ENCODE measurements around the gene AUTS2. TPM values are rescaled to one million over a fixed set of nuclear protein-coding genes. Genes with fewer than 3 reads are reported as not detected.
A peak's percentile ranks its signal among the peaks of the same experiment; 100 is the strongest.

AUTS2 gene
- total RNA-seq, 1 experiment from 2014 or later = 50.0 TPM

DNA sequence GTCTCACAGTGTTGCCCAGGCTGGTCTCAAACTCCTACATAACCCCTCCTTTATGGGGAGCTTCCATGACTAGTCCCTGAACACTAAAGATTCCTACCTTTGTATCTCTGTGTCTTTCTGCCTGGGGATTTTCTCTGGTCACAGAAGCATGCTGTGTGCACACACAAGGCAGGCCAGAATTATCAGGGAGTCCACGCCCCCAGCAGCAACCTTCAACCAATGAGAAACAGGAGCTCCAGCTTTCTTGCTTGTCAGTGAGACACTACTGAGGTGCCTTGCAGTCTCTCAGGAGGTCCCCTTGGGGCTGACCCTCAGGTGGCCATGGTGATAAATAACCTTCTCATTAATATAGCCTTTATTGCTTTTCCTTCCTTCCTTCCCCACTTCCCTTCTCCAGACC lies 45.1 kb upstream of the AUTS2 start (continued):
- TF ChIP-seq, protein P1, sequence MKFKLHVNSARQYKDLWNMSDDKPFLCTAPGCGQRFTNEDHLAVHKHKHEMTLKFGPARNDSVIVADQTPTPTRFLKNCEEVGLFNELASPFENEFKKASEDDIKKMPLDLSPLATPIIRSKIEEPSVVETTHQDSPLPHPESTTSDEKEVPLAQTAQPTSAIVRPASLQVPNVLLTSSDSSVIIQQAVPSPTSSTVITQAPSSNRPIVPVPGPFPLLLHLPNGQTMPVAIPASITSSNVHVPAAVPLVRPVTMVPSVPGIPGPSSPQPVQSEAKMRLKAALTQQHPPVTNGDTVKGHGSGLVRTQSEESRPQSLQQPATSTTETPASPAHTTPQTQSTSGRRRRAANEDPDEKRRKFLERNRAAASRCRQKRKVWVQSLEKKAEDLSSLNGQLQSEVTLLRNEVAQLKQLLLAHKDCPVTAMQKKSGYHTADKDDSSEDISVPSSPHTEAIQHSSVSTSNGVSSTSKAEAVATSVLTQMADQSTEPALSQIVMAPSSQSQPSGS (CRISPR knock-in tag; IDR thresholded peaks at IDR 0.05; ENCODE audit: borderline replicate concordance, low read depth) = no peak
- TF ChIP-seq ZNF317 (CRISPR knock-in tag; IDR thresholded peaks at IDR 0.05; ENCODE audit: borderline replicate concordance, low read depth) = no peak
- TF ChIP-seq ZNF138 (CRISPR knock-in tag; conservative IDR thresholded peaks at IDR 0.05) = no peak
- TF ChIP-seq RELA (CRISPR knock-in tag; IDR thresholded peaks at IDR 0.05; ENCODE audit: borderline replicate concordance) = no peak
- no peak for TF ChIP-seq SP1 (CRISPR knock-in tag; conservative IDR thresholded peaks at IDR 0.05)
- TF ChIP-seq ZNF232 (CRISPR knock-in tag; IDR thresholded peaks at IDR 0.05) = no peak

DNA sequence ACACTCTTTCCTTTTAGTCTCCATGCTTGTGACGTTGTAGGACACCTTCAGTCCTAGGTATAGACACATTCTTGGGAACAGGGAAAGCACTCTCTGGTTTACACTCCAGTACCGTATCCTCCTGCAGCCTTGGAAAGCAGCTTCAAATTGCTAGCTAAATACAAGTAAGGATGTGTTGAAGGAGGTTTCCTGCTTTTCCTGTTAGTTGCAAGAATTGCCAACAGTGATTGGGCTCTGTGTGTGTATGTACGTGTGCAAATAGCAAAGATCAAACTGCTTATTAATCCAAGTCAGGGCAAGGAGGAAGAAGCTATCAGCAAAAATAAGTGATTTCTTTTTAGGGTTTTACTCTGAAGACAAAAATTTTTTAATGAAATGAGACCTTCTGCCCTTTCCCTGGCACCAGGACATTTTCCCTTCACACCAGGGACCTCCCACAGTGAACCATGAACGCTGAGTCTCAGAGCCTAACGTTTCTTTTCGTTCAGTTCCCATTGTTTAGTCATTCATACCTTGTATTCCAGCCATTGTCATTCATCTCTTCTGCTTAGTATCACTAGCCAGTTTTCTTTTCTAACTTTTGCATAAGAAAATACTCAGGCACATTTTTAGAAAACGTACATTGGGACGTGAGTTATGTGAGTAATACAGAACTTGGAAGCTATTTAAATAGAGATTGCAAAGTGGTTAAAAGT lies 36.9 kb upstream of the AUTS2 start:
- H3K9me3 Mint-ChIP-seq = no peaks in the 10 kb centered on the region
- ATAC-seq (no peak), DNase-seq (ENCODE audit: low spot score) (no peak)
- no peaks in the 10 kb centered on the region for H3K36me3 Mint-ChIP-seq
- H3K27me3 Mint-ChIP-seq (ENCODE audit: low read depth) = peaks cover 6% of the 10 kb centered on the region; the same call in 1 of the 2 replicates
- peak overlapping the region; percentile 28; the same call in 1 of the 2 replicates for H3K27ac Mint-ChIP-seq
- H3K4me3 Mint-ChIP-seq = no peak overlapping the region
- ChIA-PET POLR2A (no interaction called here), CTCF (interaction anchor here (0.6 kb wide), 1 partner anchor 370 kb away, joined by 3 read pairs; no protein-coding TSS in a partner anchor)
- H3K4me1 Mint-ChIP-seq = peaks cover 8% of the 10 kb centered on the region
- TF ChIP-seq ZNF121 (CRISPR knock-in tag; IDR thresholded peaks at IDR 0.05) (no peak), ZNF416 (CRISPR knock-in tag; IDR thresholded peaks at IDR 0.05) (no peak), GABPB1 (CRISPR knock-in tag; IDR thresholded peaks at IDR 0.05) (no peak), TEAD1 (CRISPR knock-in tag; IDR thresholded peaks at IDR 0.05) (no peak), FOXP1 (CRISPR knock-in tag; IDR thresholded peaks at IDR 0.05; ENCODE audit: borderline replicate concordance) (no peak), SOX15 (CRISPR knock-in tag; IDR thresholded peaks at IDR 0.05) (no peak)
- TF ChIP-seq, protein P2, sequence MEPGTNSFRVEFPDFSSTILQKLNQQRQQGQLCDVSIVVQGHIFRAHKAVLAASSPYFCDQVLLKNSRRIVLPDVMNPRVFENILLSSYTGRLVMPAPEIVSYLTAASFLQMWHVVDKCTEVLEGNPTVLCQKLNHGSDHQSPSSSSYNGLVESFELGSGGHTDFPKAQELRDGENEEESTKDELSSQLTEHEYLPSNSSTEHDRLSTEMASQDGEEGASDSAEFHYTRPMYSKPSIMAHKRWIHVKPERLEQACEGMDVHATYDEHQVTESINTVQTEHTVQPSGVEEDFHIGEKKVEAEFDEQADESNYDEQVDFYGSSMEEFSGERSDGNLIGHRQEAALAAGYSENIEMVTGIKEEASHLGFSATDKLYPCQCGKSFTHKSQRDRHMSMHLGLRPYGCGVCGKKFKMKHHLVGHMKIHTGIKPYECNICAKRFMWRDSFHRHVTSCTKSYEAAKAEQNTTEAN (CRISPR knock-in tag; IDR thresholded peaks at IDR 0.05) = no peak

DNA sequence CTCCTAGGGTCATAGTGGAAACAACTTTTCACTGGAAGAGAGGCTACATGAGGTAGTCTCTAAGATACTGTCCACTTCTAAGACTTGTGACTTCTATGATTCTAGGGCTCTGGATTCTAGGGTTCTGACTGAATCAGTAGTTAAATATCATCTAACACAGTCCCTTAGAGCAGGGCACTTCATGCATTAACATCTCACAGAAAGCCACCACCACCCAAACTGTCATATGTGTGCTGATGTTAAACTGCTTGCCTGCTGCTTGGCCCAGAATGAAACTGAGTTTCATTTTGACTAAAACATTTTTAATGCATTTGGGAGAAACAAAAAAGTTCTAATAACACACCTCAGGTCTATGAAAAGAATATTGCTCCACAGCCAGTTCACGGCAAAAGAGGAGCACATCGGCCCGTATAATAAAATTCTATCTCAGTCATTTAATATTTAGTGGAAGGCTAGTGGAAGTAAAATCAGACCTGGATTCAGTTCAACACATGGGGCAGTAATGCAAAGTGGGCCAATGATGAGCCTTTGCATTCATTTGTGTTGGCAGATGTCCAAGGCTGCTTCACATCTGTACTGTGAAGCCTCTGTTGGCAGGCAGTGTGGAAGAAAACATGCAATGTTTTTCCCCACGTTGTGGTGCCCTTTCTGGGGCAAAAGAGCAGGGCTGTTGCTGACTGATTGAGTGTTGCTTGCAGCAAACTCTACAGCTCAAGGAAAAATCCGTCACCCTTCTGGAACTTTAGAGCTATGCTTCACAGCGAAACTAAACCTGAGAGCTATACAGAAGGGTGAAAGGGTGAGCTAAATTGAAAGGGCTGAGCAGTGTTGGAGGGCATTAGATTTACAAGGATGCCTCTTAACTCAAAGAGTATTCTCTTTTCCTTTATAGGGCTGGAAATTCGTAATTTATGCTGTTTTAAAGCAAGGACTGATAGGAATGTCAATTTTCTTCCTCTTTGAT lies 33.5 kb upstream of the AUTS2 start:
- no peaks in the 10 kb centered on the region for H3K9me3 Mint-ChIP-seq
- ATAC-seq = no peak
- peaks cover 6% of the 10 kb centered on the region; the same call in 1 of the 2 replicates for H3K27me3 Mint-ChIP-seq (ENCODE audit: low read depth)
- H3K27ac Mint-ChIP-seq = no peak overlapping the region
- no peaks in the 10 kb centered on the region for H3K36me3 Mint-ChIP-seq
- ChIA-PET POLR2A (interaction anchor here (0.7 kb wide), 1 partner anchor 259 kb away, joined by 3 read pairs; no protein-coding TSS in a partner anchor), CTCF (no interaction called here)
- DNase-seq (ENCODE audit: low spot score) = no peak
- peaks cover 8% of the 10 kb centered on the region for H3K4me1 Mint-ChIP-seq
- H3K4me3 Mint-ChIP-seq = no peak overlapping the region
- TF ChIP-seq FOXP1 (CRISPR knock-in tag; IDR thresholded peaks at IDR 0.05; ENCODE audit: borderline replicate concordance) (no peak), RORB (CRISPR knock-in tag; IDR thresholded peaks at IDR 0.05) (no peak), CREM (CRISPR knock-in tag; IDR thresholded peaks at IDR 0.05) (no peak), ZBTB21 (CRISPR knock-in tag; IDR thresholded peaks at IDR 0.05; ENCODE audit: borderline replicate concordance) (no peak), TEAD1 (CRISPR knock-in tag; IDR thresholded peaks at IDR 0.05) (no peak), NR3C1 (CRISPR knock-in tag; conservative IDR thresholded peaks at IDR 0.05; ENCODE audit: low read depth) (no peak), CREB1 (CRISPR knock-in tag; IDR thresholded peaks at IDR 0.05) (no peak), HMGA2 (CRISPR knock-in tag; IDR thresholded peaks at IDR 0.05) (no peak), IRF2 (CRISPR knock-in tag; IDR thresholded peaks at IDR 0.05; ENCODE audit: borderline replicate concordance, low read depth) (no peak), NFYB (CRISPR knock-in tag; conservative IDR thresholded peaks at IDR 0.05; ENCODE audit: low read depth) (no peak)
- TF ChIP-seq, protein P3, sequence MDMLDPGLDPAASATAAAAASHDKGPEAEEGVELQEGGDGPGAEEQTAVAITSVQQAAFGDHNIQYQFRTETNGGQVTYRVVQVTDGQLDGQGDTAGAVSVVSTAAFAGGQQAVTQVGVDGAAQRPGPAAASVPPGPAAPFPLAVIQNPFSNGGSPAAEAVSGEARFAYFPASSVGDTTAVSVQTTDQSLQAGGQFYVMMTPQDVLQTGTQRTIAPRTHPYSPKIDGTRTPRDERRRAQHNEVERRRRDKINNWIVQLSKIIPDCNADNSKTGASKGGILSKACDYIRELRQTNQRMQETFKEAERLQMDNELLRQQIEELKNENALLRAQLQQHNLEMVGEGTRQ (CRISPR knock-in tag; IDR thresholded peaks at IDR 0.05) = no peak
- TF ChIP-seq, protein P4, sequence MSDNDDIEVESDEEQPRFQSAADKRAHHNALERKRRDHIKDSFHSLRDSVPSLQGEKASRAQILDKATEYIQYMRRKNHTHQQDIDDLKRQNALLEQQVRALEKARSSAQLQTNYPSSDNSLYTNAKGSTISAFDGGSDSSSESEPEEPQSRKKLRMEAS (CRISPR knock-in tag; IDR thresholded peaks at IDR 0.05) = no peak
- TF ChIP-seq, protein P5, sequence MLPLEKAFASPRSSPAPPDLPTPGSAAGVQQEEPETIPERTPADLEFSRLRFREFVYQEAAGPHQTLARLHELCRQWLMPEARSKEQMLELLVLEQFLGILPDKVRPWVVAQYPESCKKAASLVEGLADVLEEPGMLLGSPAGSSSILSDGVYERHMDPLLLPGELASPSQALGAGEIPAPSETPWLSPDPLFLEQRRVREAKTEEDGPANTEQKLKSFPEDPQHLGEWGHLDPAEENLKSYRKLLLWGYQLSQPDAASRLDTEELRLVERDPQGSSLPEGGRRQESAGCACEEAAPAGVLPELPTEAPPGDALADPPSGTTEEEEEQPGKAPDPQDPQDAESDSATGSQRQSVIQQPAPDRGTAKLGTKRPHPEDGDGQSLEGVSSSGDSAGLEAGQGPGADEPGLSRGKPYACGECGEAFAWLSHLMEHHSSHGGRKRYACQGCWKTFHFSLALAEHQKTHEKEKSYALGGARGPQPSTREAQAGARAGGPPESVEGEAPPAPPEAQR (CRISPR knock-in tag; IDR thresholded peaks at IDR 0.05) = no peak
- TF ChIP-seq, protein P6, sequence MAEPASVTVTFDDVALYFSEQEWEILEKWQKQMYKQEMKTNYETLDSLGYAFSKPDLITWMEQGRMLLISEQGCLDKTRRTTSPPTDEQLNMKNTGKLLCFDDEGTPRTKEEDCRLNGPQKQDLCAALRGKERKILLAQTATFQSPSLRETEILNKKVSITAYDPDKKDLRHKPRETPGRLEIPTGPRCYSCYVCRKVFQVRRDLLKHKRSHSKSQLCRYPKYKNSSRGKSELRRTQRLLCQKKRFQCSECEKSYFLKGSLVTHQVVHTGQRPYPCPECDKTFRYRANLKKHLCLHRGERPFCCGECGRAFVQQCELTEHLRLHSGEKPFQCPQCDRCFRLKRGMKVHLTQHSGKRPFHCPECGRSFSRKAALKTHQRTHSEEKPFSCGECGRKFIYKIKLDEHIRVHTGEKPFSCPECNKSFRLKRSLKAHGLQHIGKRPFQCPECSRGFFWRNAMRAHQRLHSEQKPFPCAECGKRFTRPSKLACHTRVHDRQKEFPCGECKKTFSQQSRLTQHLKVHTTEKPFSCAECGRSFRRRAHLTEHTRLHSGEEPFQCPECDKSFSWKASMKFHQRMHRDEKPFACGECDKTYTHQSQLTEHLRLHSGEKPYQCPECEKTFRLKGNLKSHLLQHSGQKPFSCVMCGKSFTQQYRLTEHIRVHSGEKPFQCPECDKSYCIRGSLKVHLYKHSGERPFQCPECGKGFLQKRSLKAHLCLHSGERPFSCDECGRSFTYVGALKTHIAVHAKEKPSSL (CRISPR knock-in tag; conservative IDR thresholded peaks at IDR 0.05) = no peak
